K562 (cell line): ENCODE results near the gene ZP3. TPM values are rescaled to one million over a fixed set of nuclear protein-coding genes. Genes with fewer than 3 reads are reported as not detected.

Experiments used
- BCL6 ChIP-seq: fragments of 250-450 bp; sonication (Bioruptor Pico); IDR thresholded peaks from 2 replicates; pipeline ENCODE4 v1.4.0; 2020
- ESRRA ChIP-seq: fragments of 450-650 bp; IDR thresholded peaks from 2 replicates; pipeline ENCODE4 v1.6.1; 2014; ENCODE audit warnings: low read depth, mild to moderate bottlenecking, moderate library complexity, borderline replicate concordance
- KLF1 ChIP-seq: fragments of 450-650 bp; IDR thresholded peaks from 2 replicates; pipeline ENCODE4 v1.6.1; 2016; ENCODE audit warnings: missing genetic modification characterization, missing compliant biosample characterization
- MEF2A ChIP-seq: IDR thresholded peaks from 2 replicates; pipeline ENCODE4 v1.6.1; 2011; ENCODE audit warnings: low read depth, mild to moderate bottlenecking, low read length, moderate library complexity; ENCODE audit not compliant: control insufficient read depth
- MYNN ChIP-seq, 2 experiments: sonication (generic); formaldehyde crosslinking in 1 of 2; IDR thresholded peaks; 2 replicates each; pipeline versions ENCODE4 v1.5.0 to v1.6.1; 2016 to 2020; ENCODE audit warnings: antibody characterized with exemption in 1 of 2, missing genetic modification reagents in 1 of 2
- NONO ChIP-seq, 2 experiments: fragments of 200-400 bp in 1 of 2; fragments of 450-650 bp in 1 of 2; formaldehyde crosslinking in 1 of 2; IDR thresholded peaks; 2 replicates each; pipeline ENCODE4 v1.6.1; 2017; ENCODE audit warnings: low read depth in 2 of 2, mild to moderate bottlenecking in 2 of 2, moderate library complexity in 2 of 2, low read length in 1 of 2
- POLR3A ChIP-seq: IDR thresholded peaks from 2 replicates; pipeline ENCODE4 v1.6.1; 2011; ENCODE audit warnings: borderline replicate concordance, mild to moderate bottlenecking, moderate library complexity; ENCODE audit not compliant: insufficient read length, insufficient read depth; ENCODE audit errors: extremely low read depth
- TAL1 ChIP-seq: fragments of 450-650 bp; IDR thresholded peaks from 2 replicates; pipeline ENCODE4 v1.6.1; 2016; ENCODE audit warnings: mild to moderate bottlenecking
- TARDBP ChIP-seq: fragments of 450-650 bp; IDR thresholded peaks from 2 replicates; pipeline ENCODE4 v1.6.1; 2016
- TBP ChIP-seq: optimal IDR thresholded peaks from 2 replicates; pipeline ENCODE3; 2011; ENCODE audit warnings: low read depth, low read length, improper control_type of control experiment
- polyA plus RNA-seq, 8 experiments: library from polyadenylated mRNA; depleted of rRNA in 4 of 8; stranded (reverse) in 5 of 8; unstranded in 3 of 8; fragments of >200 nt; fragmentation: Nextera tagmentation in 2 of 8; fragmentation: Illumina TruSeq in 1 of 8; extraction: Ambion mirVana in 2 of 8; extraction: Trizol in 1 of 8; gene quantifications; 2 replicates each; pipeline versions ENCODE4 v1.2.1 to v1.2.3, GENCODE V29; 2011 to 2014; ENCODE audit warnings: inconsistent platforms in 1 of 8, missing spikeins in 1 of 8
- total RNA-seq, 7 experiments: library from RNA; depleted of rRNA in 6 of 7; stranded (reverse); fragments of >200 nt in 6 of 7; fragmentation: Illumina TruSeq in 2 of 7; extraction: Trizol in 2 of 7; gene quantifications; 2 replicates each; pipeline versions ENCODE4 v1.2.1 to v1.2.3, GENCODE V29; 2011 to 2021; ENCODE audit warnings: low replicate concordance in 1 of 7
- TF ChIP-seq, protein P1 (sequence below): fragments of 200-800 bp; sonication (Bioruptor generic); IDR thresholded peaks from 2 replicates; pipeline ENCODE4 v1.6.1; 2016; ENCODE audit warnings: missing genetic modification characterization, missing compliant biosample characterization
- TF ChIP-seq, protein P2 (sequence below), 2 experiments: fragments of 450-650 bp; conservative IDR thresholded peaks; 2 replicates each; pipeline ENCODE4 v1.6.1; 2017; ENCODE audit warnings: mild to moderate bottlenecking in 2 of 2, moderate library complexity in 2 of 2

Gene ZP3
- total and polyA plus RNA-seq, 9 of the 15 experiments (the other 6 are each of a cell fraction or from before 2014, with no cell fraction given) = 1.4 to 3.8 (median 2.4) TPM

DNA sequence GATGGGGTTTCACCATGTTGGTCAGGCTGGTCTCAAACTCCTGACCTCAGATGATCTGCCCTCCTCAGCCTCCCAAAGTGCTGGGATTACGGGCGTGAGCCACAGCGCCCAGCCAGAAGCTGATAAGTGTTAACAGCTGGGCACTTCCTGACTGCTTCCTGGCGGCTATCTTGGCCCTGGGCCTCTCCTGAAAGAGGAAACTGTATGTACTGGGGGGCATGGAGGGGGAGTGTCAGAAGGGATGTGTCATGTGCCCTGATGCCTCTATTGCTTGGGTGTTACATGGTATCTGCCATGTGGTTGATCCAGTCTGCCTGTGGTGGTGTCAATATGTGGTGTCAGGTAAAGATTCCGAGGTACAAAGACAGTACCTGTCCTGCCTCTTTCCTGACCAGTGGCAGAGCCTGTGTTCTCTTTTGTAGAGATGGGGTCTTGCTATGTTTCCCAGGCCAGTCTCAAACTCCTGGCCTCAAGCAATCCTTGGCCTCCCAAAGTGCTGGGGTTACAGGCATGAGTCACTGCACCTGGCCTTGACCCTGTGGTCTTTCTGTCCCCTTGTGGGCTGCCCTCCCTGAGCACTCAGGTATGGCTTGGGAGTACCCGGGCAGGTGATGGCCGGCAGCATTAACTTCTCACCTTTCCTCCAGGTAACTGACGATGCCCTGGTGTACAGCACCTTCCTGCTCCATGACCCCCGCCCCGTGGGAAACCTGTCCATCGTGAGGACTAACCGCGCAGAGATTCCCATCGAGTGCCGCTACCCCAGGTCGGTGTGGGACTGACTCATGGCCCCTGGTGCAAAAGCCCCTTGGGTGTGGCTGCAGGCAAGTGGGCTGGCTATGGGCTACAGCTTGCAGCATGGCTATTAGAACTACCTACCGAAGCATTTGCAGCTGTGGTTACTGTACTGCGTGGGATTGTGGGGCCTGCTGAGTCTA, 4.4 kb downstream of the ZP3 start (continued):
- TF ChIP-seq, protein P1, sequence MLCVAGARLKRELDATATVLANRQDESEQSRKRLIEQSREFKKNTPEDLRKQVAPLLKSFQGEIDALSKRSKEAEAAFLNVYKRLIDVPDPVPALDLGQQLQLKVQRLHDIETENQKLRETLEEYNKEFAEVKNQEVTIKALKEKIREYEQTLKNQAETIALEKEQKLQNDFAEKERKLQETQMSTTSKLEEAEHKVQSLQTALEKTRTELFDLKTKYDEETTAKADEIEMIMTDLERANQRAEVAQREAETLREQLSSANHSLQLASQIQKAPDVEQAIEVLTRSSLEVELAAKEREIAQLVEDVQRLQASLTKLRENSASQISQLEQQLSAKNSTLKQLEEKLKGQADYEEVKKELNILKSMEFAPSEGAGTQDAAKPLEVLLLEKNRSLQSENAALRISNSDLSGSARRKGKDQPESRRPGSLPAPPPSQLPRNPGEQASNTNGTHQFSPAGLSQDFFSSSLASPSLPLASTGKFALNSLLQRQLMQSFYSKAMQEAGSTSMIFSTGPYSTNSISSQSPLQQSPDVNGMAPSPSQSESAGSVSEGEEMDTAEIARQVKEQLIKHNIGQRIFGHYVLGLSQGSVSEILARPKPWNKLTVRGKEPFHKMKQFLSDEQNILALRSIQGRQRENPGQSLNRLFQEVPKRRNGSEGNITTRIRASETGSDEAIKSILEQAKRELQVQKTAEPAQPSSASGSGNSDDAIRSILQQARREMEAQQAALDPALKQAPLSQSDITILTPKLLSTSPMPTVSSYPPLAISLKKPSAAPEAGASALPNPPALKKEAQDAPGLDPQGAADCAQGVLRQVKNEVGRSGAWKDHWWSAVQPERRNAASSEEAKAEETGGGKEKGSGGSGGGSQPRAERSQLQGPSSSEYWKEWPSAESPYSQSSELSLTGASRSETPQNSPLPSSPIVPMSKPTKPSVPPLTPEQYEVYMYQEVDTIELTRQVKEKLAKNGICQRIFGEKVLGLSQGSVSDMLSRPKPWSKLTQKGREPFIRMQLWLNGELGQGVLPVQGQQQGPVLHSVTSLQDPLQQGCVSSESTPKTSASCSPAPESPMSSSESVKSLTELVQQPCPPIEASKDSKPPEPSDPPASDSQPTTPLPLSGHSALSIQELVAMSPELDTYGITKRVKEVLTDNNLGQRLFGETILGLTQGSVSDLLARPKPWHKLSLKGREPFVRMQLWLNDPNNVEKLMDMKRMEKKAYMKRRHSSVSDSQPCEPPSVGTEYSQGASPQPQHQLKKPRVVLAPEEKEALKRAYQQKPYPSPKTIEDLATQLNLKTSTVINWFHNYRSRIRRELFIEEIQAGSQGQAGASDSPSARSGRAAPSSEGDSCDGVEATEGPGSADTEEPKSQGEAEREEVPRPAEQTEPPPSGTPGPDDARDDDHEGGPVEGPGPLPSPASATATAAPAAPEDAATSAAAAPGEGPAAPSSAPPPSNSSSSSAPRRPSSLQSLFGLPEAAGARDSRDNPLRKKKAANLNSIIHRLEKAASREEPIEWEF (CRISPR knock-in tag) = no peak
- TF ChIP-seq TAL1 = peak; percentile 28; the same call in 1 of the 2 replicates
- no peak for TF ChIP-seq KLF1
- peak; percentile 30; the same call in 1 of the 2 replicates for TF ChIP-seq MYNN (IDR thresholded peaks at IDR 0.05)
- TF ChIP-seq MYNN (CRISPR knock-in tag; IDR thresholded peaks at IDR 0.05) = no peak
- peak; percentile 78 for TF ChIP-seq TBP
- TF ChIP-seq TARDBP = no peak
- no peak for TF ChIP-seq BCL6 (CRISPR knock-in tag)
- no peak for TF ChIP-seq NONO (IDR thresholded peaks at IDR 0.05; ENCODE audit: low read depth in 2 of 2, low read length in 1 of 2)
- no peak for TF ChIP-seq MEF2A
- TF ChIP-seq, protein P2, sequence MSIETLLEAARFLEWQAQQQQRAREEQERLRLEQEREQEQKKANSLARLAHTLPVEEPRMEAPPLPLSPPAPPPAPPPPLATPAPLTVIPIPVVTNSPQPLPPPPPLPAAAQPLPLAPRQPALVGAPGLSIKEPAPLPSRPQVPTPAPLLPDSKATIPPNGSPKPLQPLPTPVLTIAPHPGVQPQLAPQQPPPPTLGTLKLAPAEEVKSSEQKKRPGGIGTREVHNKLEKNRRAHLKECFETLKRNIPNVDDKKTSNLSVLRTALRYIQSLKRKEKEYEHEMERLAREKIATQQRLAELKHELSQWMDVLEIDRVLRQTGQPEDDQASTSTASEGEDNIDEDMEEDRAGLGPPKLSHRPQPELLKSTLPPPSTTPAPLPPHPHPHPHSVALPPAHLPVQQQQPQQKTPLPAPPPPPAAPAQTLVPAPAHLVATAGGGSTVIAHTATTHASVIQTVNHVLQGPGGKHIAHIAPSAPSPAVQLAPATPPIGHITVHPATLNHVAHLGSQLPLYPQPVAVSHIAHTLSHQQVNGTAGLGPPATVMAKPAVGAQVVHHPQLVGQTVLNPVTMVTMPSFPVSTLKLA (conservative IDR thresholded peaks at IDR 0.05) = peak in 1 of 2 experiments; percentile 41; a peak in 1 of 4 replicates
- TF ChIP-seq POLR3A = peak; percentile 54
- no peak for TF ChIP-seq ESRRA
